ENCODE measurements around the gene EPHB1. TPM values are rescaled to one million over a fixed set of nuclear protein-coding genes. Genes with fewer than 3 reads are reported as not detected.
"Not testable (repeated sequence)": the region's sequence is repeated elsewhere in the genome, so short reads cannot be mapped to it uniquely, and the experiment has no call there.

EPHB1 gene
- polyA plus RNA-seq, 4 donors: 4.4 to 5.9 (median 5.7) TPM

GRCh38 chr3:134933997-134934396, 138.9 kb downstream of the EPHB1 start:
- DNase-seq (ENCODE audit: low read depth in 4 of 4, low spot score in 2 of 4): no peak

GRCh38 chr3:134934933-134935332, 139.9 kb downstream of the EPHB1 start:
- DNase-seq (ENCODE audit: low read depth in 4 of 4, low spot score in 2 of 4): no peak

DNA sequence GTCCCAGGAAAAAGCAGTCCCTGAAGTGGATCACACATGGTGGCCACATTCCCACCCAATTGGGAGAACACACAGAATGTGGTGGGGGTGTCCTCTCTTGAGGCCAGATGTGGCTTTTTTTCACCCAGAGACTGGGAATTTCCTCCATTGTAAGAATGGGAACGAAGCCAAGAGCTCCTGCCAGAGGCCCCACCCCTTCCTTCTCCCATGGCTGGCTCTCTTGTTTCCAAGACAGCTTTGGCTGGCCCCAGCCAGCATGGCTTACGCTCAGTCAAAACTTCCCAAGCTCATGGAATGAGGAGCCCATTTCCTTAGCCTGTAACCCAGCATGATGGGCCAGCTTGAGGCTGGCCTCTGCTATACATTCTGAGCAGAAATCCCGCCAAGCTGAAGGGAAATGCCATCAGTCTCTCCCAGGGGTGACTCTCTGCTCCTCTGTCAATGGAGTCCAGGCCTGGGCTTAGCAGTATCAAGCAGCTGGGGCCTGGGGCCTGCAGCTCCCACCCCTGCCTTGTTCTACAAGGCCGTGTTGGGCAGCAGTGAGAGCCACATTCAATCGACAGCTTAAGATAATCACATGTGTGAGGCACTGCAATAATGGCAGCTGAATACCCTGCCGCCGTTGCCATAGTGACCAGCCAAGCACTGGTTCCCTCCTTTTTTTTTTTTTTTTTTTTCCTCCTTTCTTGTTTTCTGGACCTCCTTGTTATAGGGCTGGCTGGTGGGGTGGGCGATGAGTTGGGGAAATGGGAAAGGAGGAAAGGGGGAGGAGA, 142.4 kb downstream of the EPHB1 start:
- no peak for DNase-seq (ENCODE audit: low read depth in 4 of 4, low spot score in 2 of 4)

DNA sequence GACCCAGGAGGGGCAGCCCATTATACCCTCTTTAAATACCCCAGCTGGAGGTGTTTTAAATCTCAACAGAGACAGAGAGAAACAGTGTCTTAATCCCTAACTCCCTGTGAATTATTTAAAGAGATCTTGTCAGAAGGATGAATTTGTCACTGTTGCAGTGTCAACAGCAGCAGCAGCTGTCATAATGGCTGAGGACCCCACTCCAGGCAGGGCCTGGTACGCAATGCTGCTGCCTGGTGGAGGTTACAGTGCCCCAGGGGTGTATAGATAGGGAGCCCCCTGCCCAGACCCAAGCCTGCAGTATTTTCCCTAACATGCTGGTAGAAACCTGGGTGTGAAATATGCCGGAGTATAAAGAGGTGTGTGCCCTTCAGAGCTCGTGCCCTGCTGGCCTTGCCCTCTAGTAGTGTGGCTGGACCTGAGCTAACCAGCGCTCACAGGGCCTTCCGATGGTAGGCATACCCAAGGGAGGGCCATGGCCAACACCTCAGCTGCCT, 143.0 kb downstream of the EPHB1 start:
- DNase-seq (ENCODE audit: low read depth in 4 of 4, low spot score in 2 of 4): no peak

- DNase-seq (ENCODE audit: low read depth in 4 of 4, low spot score in 2 of 4): no peak
Observed at GRCh38 chr3:134939978-134940377, 144.9 kb downstream of the EPHB1 start.

GRCh38 chr3:134941820-134942219, 146.8 kb downstream of the EPHB1 start:
- DNase-seq (ENCODE audit: low read depth in 4 of 4, low spot score in 2 of 4): no peak

DNA sequence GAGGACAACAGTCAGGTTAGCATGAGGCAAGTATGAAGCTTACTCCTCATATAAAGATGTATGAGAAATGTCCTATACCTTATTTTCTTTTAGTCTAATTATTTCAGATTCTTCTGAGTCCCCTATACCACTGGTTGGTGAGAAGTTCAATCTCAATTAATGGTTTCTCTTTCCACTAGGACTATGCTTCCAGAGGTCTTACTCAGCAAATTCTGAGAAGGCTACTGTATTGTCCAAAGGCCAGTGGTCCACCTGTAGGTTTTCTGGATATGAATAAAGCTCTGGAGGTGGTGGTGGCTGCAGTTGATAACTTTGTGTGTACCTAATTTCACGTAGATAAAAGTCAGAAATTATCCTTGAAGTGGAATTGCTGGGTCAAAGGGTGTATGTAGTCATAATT, 149.4 kb downstream of the EPHB1 start:
- no peak for DNase-seq (ENCODE audit: low read depth in 4 of 4, low spot score in 2 of 4)

DNA sequence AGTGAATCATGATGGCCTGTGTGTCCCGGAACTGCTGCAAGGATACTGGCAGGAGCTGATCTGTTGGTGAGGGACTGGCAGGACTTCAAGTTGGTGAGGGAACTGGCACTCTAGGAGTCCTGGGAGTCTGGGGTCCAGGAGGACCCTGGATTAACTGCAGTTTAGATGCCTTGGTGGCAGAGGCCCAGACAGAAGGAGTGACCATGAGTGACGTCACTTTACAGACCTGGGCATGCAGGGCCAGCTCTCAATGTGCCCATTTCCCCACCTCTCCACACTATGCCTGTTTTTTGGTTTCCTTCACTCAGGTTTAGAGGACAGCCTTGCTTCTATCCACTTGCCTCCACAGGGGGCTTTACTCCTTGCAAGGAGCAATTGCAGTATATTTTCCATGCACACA, 154.1 kb downstream of the EPHB1 start:
- no peak for DNase-seq (ENCODE audit: low read depth in 4 of 4, low spot score in 2 of 4)

- no peak for DNase-seq (ENCODE audit: low read depth in 4 of 4, low spot score in 2 of 4)
Observed at GRCh38 chr3:134952371-134952770, 157.3 kb downstream of the EPHB1 start.

GRCh38 chr3:134955874-134956273, 160.8 kb downstream of the EPHB1 start:
- no peak for DNase-seq (ENCODE audit: low read depth in 4 of 4, low spot score in 2 of 4)

DNA sequence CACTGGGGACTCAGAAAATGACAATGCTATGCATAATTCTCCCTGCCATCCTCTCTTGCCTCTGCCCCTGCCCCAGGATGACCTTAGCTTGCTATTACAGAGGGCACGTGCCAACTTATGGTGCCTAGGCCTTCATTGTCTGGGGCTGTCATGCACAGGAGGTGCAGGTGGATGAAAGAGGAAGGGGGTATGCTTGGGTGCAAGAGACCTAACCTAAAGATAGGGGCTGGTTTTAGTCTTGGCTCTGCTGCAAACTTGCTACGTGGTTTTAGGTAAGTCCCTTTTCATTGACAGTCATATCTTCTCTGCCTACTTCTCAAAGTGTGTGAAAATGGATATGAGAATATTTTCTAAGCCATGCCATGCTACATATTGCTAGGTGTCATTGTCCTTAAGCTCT, 161.3 kb downstream of the EPHB1 start:
- no peak for DNase-seq (ENCODE audit: low read depth in 4 of 4, low spot score in 2 of 4)

GRCh38 chr3:134956844-134957243, 161.8 kb downstream of the EPHB1 start:
- DNase-seq (ENCODE audit: low read depth in 4 of 4, low spot score in 2 of 4): no peak

DNA sequence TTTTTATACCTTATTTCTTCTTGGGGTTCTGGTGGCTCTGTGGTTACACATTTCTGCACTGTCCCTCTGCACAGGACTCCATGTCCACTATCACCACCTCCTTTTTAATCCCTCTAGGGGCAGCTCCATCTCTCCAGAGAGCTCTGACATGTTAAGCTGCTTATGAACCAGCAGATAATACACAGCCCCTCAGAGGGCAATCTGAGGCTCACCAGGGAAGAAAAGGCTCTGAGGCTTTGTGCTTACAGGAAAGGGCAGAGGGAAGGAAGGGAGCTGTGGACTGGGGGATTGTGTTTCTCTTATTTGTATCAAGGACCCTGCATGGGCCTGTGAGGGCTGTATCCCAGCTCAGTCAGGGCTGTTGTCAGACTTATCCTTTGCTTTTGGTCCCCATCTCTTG, 164.5 kb downstream of the EPHB1 start:
- DNase-seq (ENCODE audit: low read depth in 4 of 4, low spot score in 2 of 4): no peak

DNA sequence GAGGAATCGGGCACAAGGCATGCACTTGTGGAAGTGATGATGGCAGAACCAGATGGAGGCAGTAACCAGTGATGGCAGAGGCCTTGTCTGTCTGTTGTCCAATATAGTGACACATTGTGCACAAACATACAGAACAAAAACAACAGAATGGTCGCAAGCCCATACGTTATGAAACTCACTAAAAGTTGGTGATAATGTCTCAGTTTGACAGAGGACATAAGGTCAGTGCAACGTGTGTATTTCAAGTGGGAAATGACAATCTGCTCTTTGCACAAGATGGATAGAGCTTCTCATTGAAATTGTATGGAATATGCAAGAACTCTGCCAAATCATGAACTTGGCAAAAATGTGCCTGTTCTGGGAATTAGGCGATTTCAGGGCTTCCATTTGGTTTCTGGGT, 169.2 kb downstream of the EPHB1 start:
- no peak for DNase-seq (ENCODE audit: low read depth in 4 of 4, low spot score in 2 of 4)

- no peak for DNase-seq (ENCODE audit: low read depth in 4 of 4, low spot score in 2 of 4)
Observed at GRCh38 chr3:134965865-134966481, 170.9 kb downstream of the EPHB1 start.

GRCh38 chr3:134970895-134971294, 175.8 kb downstream of the EPHB1 start:
- DNase-seq (ENCODE audit: low read depth in 4 of 4, low spot score in 2 of 4): no peak

GRCh38 chr3:134971306-134971705, 176.2 kb downstream of the EPHB1 start:
- no peak for DNase-seq (ENCODE audit: low read depth in 4 of 4, low spot score in 2 of 4)

DNA sequence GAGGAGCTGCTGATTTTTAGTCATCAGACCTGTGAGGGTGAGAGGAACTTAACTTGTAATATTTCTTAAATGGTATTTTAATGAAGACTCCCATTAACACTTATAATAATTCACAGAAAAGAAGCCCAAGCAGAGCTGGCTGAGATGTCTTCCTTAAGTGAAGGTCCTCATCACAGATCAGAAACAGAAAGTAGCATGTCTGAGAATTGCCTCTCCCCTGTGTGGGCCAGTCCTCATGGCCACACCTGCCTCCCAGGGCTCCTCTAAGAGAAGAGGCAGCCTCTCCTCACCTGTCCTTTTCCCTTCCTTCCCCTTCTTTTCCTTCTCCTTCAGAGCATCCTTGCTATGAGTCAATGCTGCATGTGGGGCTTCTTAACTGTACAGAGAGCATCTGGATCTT, 176.8 kb downstream of the EPHB1 start:
- not testable (repeated sequence) for DNase-seq (ENCODE audit: low read depth in 4 of 4, low spot score in 2 of 4)

GRCh38 chr3:134972836-134973455, 177.9 kb downstream of the EPHB1 start:
- no peak for DNase-seq (ENCODE audit: low read depth in 4 of 4, low spot score in 2 of 4)

DNA sequence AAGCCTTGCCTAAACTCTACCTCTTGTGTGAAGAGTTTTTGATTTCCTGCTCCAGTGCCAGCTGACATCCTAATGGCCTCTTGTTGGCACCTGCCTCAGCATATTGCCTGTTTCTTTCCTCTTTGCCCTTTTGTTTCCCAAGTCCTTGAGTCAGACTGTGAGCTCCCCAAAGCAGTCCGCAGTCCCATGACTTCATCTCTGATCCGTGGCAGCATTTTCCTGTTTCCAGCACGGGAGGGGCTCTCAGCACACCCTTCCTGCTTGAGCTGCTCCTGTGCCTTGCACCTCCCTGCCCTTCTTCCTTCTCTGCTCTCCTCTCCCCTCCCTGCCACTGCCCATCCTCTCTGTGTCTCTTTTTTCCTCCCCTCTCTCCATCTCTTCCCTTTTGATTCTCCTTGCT, 179.6 kb downstream of the EPHB1 start:
- no peak for DNase-seq (ENCODE audit: low read depth in 4 of 4, low spot score in 2 of 4)

DNA sequence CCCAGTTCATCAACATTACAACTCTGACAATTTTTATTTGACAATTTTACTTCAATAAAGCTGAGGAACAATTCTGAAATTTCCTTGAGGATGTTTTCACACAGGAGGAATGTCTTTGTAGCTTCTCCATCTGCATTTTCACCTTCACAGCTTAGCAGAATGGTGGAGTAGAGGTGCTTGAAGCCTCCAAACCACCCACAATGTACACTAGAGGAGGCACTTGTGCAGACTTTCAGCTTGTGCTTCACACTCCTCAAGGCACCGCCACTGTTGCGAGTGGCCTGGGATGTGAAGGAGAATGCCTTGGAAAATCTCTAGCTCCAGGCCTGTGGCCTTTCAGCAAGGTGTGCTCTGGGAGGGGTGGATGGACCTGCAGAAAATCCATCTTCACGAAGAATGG, 181.9 kb downstream of the EPHB1 start:
- DNase-seq (ENCODE audit: low read depth in 4 of 4, low spot score in 2 of 4): no peak

GRCh38 chr3:134978658-134979057, 183.6 kb downstream of the EPHB1 start:
- DNase-seq (ENCODE audit: low read depth in 4 of 4, low spot score in 2 of 4): no peak

Measured in left renal cortex interstitium (tissue), 4 donors.